Measurements from ENCODE around the gene GCH1.
"Not testable (repeated sequence)": the region's sequence is repeated elsewhere in the genome, so short reads cannot be mapped to it uniquely, and the experiment has no call there.

Gene GCH1

DNA sequence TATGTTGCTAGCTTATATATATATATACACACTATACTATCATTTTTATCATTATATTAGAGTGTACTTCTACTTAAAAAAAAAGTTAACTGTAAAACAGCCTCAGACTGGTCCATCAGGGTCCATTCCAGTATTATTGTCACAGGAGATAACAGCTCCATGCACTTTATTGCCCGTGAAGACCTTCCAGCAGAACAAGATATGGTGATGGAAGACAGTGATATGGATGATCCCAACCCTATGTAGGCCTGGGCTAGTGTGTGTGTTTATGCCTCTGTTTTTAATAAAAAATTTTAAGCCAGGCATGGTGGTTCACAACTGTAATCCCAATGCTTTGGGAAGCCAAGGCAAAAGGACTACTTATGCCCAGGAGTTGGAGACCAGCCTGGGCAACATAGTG lies 86.2 kb downstream of the GCH1 start:
- DNase-seq, result no peak

- no peak for DNase-seq
Measured at GRCh38 chr14:54815515-54815914, 87.1 kb downstream of the GCH1 start.

- DNase-seq, result no peak
Measured at GRCh38 chr14:54815016-54815415, 87.6 kb downstream of the GCH1 start.

DNA sequence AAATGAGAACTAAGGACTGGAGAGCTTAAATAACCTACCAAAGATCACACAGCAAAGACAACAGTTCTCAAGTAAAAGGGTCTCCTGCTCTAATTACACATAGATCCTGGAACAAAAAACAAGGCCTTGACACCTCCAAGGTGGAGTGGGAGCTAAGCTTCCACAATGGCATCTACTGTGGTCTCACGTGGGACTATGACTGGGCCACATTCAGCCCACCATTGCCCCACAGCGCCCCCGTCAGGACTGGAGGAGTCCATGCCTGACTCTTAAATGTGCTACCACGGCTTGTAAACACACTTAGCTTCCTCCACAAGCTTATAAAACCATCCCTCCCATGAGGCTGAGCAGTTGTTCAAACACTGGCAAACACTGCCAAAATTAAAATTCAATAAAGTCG lies 88.5 kb downstream of the GCH1 start:
- no peak for DNase-seq

DNA sequence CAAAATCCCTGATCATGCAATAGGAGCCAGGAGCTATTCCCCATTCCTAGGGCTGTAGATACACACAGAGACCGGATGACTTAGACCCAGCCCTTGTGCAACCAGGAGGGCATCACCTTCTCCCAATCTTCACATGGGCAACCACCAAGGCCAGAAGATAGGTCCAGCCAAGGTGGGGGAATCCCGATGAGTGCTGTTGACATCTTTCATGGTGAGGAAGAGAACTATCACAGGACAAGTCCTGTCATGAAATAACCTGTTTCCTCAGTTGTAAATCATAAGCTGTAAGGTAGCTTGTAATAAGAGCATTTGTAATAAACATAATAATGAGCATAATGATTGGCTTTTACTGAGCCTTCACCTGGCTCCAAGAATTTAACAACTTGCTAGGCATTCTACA lies 89.5 kb downstream of the GCH1 start:
- DNase-seq, result no peak

- DNase-seq, result no peak
Measured at GRCh38 chr14:54812617-54813016, 90.0 kb downstream of the GCH1 start.

DNA sequence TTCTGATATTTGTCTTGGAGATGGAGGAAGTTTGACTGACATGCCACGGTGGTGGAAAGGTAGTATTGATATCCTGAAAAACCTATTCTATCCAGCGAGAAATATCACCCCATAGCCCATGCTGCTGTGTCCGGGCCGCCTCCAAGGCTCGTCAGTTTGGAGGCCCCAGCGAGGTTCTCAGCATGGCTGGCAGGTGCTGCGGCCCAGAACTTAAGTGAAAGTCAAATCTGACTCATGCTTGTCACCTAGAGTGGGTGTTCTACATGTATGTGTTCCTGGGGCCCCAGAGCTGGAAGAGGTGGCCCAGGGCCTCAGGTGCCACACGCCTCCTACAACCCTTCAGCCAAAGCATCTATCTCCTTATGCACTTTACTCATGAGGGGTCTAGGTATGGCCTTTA lies 92.9 kb downstream of the GCH1 start:
- no peak for DNase-seq

- no peak for DNase-seq
Measured at GRCh38 chr14:54808326-54809161, 94.1 kb downstream of the GCH1 start.

DNA sequence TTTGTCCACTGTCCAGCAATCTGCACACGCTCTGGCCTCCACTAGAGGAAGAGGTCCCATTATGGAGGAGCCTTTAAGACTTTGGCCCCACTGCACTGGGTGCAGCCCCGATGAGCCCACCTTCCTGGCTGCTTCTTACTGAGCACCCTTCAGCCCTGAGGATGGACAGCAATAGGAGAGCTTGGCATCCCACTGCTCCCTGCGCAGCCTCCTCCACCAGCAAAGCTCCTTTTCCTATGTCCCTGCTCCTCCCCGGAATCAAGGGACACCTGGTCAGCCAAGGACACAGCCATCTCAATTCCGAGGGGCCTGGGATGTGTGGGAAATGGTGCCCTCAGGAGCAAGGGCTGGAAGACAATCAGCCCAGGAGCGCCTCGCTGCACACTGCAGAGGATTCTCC lies 94.7 kb downstream of the GCH1 start:
- DNase-seq, result no peak

DNA sequence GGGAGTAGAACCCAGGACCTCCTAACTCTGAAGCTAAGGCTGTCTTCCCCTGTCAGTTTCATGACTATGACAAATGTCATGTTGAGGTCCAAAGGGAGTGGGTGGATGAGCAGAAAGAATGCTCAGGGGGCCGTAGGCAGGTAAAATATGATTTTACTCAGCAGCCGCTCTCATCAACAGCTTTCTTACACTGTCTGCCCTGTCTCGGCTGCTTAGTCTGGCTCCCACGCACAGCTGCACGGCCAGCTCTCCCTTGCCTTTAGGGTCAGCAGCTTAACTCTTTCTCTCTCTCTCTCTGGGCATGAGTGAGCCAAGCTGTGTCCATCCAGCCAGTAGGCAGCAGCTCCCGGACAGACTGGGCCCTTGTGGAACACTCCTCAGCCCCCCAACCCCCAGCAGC lies 95.2 kb downstream of the GCH1 start:
- no peak for DNase-seq

DNA sequence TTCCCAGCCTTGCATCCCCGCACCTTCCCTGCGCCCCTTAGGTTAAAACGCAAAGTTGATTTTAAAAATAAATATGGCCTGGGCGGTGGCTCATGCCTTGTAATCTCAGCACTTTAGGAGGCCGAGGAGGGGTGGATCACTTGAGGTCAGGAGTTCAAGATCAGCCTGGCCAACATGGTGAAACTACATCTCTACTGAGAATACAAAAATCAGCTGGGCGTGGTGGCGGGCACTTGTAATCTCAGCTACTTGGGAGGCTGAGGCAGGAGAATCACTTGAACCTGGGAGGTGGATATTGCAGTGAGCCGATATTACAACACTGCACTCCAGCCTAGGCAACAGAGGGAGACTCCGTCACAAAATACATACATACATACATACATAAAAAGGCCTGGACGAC lies 96.0 kb downstream of the GCH1 start:
- no peak for DNase-seq

GRCh38 chr14:54805445-54806322 lies 96.9 kb downstream of the GCH1 start:
- DNase-seq, result peak; percentile 56

DNA sequence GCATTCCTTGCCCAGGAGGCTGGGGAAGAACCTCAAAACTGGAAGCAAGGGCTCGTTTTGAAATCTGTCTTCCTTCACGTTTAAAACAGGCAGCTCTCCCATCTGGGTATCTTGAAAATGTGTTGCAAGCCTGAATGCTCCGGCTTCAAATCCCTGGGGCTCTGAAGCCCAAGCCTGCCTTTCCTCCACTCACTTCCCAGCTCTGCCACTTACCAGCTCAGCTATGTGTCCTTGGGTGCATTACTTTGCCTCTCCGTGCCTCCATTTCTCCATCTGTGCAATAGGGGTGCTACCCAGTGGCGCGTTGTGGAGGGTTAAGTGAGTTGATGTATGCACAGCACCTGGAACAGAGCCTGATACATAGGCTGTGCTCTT lies 97.6 kb downstream of the GCH1 start:
- DNase-seq, result no peak

GRCh38 chr14:54804538-54805041 lies 98.0 kb downstream of the GCH1 start:
- no peak for DNase-seq

DNA sequence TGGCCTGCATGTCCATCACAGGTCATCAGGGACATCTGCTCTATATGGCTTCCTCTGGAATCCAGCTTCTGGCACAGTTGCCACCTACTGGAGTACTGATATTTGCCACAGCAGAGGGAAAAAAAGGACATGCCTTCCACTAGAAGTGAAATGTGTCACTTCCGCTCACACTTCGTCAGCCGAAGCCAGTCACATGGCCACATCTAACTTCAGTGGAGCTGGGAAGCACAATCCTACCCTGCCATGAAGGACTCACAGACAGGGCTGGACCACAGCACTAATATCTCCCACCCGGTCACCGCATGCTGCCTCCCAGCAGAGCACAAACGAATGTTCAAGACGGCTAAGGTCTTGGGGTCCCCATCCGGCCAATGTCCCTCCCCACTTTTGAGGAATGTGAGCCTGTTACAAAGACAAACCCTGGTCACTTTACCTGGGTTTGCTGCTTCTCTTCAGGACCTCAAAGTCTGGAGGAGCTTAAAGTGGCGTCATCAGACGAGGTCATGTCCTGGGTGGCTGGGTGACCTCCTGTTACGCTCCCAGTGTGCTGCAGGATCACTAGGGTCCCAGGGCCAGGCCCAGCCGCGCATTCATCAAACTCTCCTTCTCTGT lies 98.6 kb downstream of the GCH1 start:
- DNase-seq, result no peak

DNA sequence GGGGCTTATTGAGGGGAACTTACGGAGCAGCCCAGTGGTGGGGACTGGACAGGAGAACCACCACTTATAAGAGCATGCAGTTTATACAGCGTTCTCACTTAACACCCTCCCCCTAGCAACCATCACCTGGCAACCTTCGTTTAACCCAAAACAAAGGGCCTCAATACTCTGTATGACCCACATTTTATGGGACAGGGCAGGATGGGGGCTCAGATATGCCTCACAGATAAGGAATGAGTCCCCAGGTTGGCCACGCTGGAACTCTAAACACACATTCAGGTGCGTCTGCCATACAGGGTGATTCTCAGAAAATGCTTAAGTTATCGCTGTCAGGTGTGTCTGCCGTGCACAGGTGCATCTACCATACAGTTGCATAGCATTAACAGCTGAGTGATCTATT lies 99.2 kb downstream of the GCH1 start:
- no peak for DNase-seq

DNA sequence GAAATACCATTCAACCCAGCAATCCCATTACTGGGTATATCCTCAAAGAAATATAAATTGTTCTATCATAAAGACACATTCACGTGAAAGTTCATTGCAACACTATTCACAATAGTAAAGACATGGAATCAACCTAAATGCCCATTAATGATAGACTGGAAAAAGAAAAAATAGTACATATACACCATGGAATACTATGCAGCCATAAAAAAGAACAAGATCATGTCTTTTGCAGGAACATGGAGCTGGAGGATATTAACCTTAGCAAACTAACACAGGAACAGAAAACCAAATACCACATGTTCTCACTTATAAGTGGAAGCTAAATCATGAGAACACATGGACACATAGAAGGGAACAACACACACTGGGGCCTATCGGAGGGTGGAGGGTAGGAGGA lies 101.1 kb downstream of the GCH1 start:
- not testable (repeated sequence) for DNase-seq

DNA sequence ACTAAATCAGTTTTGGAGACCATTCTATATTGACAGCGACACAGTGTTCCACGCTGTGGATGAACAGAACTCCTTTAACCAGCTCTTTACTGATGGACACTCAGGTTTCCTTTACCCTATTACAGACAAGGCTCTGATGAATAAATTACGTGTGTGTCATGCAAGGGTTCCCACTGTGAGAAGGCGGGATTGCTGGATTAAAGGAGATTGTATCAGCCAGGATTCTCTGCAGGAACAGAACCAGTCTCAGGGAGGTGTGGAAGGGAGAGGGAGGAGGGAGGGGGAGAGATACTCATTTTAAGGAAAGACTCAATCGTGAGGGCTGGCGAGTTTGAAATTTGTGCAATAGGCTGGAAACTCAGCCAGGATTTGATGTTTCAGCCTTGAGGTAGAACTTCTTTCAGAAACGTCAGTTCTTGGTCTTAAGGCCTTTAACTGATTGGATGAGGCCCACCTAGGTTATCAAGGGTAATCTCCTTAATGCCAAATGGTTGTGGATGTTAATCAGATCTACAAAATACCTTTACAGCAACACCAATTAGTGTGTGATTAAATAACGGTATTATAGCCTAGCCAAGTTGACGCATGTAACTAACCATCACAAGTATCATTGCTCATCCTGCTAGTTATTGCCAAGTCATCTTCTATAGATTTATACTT lies 104.0 kb downstream of the GCH1 start:
- DNase-seq, result no peak

DNA sequence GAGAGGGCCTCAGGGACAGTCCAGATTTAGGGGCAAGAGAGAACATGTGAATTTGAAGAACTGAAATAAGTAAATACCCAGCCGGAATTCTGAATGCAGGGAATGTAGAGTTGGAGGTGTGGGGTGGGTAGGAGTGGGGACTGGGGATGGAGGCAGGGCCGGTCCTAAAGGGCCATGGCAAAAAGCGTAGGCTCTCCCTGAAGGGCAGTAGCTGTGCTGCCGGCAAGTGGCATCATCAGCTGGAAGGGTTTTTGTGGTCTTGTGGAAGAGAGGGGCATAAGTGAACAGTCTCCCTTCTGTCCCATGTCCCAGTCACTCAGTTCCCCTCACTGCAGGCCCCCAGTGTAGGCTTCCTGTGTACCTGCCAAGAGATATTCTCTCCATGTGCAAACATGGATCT lies 104.6 kb downstream of the GCH1 start:
- DNase-seq, result no peak

GRCh38 chr14:54797556-54797955 lies 105.1 kb downstream of the GCH1 start:
- DNase-seq, result no peak

- DNase-seq, result no peak
Measured at GRCh38 chr14:54796961-54797360, 105.7 kb downstream of the GCH1 start.

- no peak for DNase-seq
Measured at GRCh38 chr14:54794796-54795195, 107.8 kb downstream of the GCH1 start.

- no peak for DNase-seq
Measured at GRCh38 chr14:54794159-54794558, 108.5 kb downstream of the GCH1 start.

Measured in GDM1 (cell line).